ENCODE data around the gene PHKB.

Gene PHKB

GRCh38 chr16:47565454-47565853, 104.3 kb downstream of the PHKB start:
- in situ Hi-C loops (cut with HindIII; ENCODE audit: low sequenced_read_pairs): no loop called here

DNA sequence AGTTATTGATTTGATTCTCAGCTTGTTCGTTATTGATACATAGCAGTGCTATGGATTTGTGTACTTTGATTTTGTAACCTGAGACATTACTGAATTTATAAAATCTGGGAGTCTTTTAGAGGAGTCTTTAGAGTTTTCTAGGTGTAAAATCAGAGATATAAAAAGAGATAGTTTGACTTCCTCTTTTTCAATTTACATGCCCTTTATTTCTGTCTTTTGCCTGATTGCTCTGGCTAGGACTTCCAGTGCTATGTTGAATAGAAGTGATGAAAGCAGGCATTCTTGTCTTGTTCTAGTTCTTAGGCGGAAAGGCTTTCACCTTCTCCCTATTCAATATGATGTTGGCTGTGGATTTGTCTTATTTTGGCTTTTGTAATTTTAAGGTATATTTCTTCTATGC, 106.2 kb downstream of the PHKB start:
- in situ Hi-C loops (cut with HindIII; ENCODE audit: low sequenced_read_pairs): no loop called here

DNA sequence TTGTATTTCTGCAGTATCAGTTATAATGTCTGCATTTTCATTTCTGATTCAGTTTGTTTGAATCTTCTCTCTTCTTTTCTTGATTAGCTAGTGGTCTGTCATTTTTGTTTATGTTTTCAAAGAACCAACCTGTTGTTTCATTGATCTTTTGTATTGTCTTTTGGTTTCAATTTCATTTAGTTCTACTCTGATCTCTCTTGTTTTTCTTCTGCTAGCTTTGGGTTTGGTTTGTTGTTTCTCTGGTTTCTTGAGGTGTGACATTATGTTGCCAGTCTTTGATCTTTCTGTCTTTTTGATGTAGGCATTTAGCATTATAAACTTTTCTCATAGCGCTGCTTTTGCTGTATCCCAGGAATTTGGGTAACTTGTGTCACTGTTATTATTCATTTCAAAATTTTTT, 107.2 kb downstream of the PHKB start:
- in situ Hi-C loops (cut with HindIII; ENCODE audit: low sequenced_read_pairs): no loop called here

DNA sequence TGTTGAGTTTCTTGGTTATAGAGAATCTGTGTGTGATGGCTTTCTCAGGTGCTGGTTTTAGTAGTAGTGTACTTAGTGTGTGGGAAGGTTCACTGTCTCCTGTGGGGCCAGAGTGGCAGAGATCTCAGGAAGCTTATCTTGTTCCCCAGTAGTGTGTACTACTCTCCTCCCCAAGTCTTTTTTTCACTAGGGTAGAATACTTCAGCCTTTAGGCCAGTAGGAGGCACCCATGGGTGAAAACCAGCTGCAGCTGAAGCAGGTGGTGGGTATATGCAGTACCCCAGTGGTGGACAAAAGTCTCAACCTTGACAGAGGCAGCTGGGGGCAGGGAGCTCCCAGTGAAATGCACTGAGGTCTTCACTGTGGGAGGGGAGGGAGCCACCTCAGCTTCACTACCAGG, 109.9 kb downstream of the PHKB start:
- in situ Hi-C loops (cut with HindIII; ENCODE audit: low sequenced_read_pairs): no loop called here

DNA sequence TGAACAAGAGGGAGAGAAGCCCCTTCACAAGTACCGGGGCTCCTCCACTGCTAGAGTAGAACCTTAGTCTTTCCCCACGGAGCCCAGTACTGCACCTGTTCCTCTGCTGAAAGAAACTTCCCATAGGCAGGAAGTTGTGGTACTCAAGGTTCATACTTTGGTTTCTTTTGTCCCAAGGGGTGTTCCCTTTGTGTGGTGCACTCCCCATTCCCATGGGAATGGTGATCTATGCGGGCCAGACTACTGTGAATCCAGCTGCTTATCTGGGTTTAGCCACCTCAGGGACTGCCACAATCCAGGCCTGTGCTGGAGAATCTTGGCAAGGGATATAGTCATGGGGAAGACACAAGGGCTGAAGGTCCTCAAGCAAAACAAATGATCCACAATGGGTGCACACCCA, 110.6 kb downstream of the PHKB start:
- in situ Hi-C loops (cut with HindIII; ENCODE audit: low sequenced_read_pairs): no loop called here

DNA sequence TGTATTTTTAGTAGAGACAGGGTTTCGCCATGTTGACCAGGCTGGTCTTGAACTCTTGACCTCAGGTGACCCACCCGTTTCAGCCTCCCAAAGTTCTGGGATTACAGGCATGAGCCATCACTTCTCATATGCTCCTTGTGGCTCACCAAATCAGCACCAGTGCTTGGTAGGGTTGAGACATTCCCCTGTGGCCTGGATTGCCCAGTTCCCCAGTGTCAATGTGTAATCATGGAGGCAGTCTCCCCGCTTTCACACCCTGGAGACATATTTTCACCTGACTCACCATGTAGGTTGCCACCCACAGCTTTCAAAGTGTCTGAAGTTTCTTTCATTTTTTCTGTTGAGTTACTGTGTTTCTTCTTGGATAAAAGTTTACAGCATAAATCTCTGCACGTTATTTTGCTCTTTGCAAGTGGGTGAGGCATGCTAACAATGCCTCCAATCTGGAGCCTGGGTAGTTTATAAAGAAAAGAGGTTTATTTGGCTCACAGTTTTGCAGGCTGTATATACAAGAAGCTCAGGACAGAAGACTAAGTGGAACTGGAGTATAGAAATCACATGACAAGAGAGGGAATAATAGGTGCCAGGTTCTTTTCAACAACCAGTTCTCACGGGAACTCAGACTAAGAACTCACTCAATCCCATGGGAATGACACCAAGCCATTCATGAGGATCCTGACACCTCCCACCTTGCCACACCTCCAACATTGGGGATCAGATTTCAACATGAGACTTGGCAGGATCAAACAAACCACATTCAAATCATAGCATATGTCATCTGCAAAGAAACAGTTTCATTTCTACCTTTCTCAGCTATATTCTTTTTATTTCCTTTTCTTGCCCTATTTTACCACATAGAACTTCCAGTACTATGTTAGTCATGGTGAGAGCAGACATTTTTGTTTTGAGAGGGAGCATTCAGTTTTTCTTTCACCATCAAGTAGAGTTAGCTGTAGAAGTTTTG, 113.2 kb downstream of the PHKB start:
- in situ Hi-C loops (cut with HindIII; ENCODE audit: low sequenced_read_pairs): no loop called here

GRCh38 chr16:47577029-47577428, 115.9 kb downstream of the PHKB start:
- in situ Hi-C loops (cut with HindIII; ENCODE audit: low sequenced_read_pairs): no loop called here

DNA sequence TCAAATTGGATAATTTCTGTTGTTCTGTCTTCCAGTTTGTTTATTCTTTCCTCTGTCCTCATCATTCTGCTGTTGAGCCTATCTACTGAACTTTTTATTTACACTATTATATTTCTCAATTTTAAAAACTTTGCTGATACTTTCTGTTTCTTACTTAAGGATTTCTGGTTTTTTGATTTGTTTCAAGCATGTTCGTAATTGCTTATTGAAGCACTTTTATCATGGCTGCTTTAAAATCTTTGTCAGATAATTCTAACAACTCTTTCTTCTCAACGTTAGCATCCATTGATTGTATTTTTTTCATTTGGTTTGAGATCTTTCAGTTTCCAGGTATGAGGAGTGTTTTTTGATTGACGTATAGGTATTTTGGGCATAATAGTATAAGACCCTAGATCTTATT, 116.9 kb downstream of the PHKB start:
- in situ Hi-C loops (cut with HindIII; ENCODE audit: low sequenced_read_pairs): no loop called here

DNA sequence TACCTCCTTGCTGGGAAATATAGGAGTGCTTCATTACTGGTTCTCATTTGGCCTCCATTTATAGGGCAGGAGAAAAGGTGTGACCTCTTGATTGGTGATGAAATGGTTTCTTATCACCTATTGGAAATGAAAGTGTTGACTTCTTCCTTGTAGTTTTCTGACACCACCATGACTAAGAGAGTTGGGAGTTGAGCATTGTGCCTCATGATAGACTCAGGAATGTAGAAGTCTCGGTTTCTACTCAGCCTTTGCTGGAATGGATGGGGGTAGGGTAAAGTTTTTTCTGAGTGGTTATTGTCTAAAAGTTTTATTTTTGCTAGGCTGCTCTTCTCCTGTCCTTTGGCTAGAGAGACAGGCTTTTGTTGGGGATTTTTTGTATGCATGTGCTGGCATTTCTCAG, 117.4 kb downstream of the PHKB start:
- in situ Hi-C loops (cut with HindIII; ENCODE audit: low sequenced_read_pairs): no loop called here

- in situ Hi-C loops (cut with HindIII; ENCODE audit: low sequenced_read_pairs): no loop called here
Observed at GRCh38 chr16:47581114-47581513, 120.0 kb downstream of the PHKB start.

DNA sequence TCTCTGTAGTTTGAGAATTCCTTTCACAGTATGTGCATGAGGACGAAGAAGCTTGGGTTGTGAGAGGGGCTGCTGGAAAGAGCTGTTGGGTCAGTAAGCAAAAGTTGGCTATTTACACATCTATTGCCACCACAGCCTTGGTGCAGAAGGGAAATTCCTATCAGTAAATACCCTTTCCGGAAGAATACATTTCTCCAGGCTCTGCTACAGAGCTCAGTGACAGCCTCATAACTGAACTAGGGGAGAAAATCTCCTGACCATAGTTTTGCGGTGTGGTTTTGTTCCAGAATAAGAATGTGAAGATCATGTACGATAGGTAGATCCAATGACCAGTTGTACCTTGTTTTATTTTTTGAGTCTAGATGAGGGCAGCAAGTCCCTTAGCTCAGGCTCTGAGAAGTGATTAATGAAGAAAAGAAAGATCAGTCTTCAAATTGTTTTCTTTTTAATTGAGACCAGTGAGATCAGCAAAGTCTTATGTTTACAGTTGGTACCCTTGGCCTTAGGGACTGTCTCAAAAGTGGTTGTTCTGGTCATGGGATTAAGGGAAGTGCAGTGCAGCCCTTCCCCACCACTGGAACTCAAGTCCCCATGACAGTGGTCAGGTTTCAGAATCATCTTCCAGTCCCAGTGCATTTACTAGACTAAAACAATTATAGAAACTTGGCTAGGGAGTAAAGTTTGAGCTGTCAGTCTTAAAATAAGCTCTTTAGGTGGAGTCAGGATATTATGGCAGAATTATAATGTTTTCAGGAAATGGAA, 123.5 kb downstream of the PHKB start:
- in situ Hi-C loops (cut with HindIII; ENCODE audit: low sequenced_read_pairs): no loop called here

DNA sequence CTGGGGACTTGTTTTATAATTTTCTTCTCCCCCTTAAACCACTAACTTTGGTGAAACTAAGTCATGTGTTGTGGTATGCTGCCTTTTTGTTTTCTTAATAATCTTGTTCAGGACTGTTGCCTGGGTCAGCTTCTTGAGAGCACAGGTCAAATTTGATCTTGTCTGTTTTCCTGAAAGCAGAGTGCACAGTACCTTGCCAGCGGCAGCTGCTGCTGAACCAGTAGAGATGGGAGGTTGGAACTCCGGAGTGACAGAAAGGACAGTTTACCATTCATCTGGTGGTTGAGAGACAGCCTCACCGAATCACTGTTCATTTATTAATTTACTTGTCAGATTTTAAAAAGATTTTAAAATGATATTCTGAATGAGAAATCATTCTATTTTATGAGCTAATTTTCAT, 125.0 kb downstream of the PHKB start:
- in situ Hi-C loops (cut with HindIII; ENCODE audit: low sequenced_read_pairs): no loop called here

DNA sequence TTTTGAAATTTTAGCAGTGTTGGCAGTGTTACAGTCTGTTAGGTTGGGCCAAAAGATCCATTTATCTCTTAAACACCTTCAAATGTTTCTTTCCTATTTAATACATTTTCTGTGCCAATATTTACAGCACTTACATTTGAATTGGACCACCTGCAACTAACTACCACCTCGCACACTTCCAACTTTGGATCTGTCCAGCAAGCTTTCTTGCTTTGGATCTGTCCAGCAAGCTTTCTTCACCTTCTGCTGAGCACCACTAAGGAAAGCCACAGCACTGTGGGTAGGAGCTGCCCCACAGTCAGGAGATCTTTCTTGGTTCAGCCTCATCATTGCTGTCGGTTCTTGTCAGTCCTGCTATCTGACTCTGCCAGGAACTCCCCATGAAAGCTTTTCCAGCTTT, 129.3 kb downstream of the PHKB start:
- in situ Hi-C loops (cut with HindIII; ENCODE audit: low sequenced_read_pairs): no loop called here

- in situ Hi-C loops (cut with HindIII; ENCODE audit: low sequenced_read_pairs): no loop called here
Observed at GRCh38 chr16:47592232-47592631, 131.1 kb downstream of the PHKB start.

- in situ Hi-C loops (cut with HindIII; ENCODE audit: low sequenced_read_pairs): no loop called here
Observed at GRCh38 chr16:47599512-47599911, 138.4 kb downstream of the PHKB start.

DNA sequence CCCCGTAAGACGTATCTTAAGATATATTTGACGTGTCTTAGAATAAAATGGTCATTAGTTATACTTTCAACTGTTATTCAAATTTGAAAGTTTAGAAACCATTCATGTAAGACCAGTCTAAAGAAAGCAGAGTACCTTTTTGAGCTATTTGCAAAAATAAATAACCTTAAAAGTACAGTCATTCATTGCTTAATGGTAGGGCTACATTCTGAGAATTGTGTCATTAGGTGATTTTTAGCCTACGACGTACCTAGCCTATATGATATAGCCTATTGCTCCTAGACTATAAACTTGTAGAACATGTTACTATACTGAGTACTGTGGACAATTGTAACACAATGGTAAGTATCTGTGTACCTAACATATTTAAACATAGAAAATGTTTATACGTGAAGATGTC, 139.2 kb downstream of the PHKB start:
- in situ Hi-C loops (cut with HindIII; ENCODE audit: low sequenced_read_pairs): no loop called here

DNA sequence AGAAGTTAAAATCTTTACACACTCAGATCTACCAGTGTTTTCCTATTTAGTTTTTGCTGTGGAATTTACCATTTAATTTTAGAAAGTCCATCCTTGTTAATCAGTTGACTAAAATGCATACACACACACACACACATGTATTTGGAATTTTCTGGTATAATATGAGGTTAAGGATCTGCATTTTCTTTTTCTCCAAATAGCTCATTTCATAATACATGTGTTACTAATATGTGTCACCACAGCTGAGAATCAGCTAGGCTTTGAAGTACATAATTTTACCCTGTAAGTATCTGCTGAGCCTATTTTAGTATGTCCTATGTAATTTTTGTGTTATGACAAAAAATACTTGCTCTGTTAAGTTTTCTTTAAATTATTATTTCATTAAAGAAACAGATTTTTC, 143.2 kb downstream of the PHKB start:
- in situ Hi-C loops (cut with HindIII; ENCODE audit: low sequenced_read_pairs): no loop called here

DNA sequence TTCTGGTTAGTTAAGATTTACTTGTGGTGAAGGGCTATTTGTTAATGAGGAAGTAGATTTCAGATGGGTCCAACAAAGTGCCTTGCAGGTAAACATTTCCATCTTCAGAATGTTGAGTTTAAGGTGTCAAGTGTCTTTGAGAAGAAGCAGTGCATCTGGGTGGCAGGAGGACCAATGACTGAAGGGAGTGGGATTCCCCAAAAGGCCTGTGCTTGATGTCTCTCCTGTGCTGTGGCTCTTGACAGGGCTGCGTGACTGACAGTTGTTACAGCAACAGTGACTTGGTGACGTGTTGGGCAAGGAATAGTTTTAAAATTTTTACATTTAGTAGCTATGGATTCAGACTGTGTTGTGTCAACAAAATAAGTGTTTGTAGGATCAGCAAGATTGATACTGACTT, 149.9 kb downstream of the PHKB start:
- in situ Hi-C loops (cut with HindIII; ENCODE audit: low sequenced_read_pairs): no loop called here

- in situ Hi-C loops (cut with HindIII; ENCODE audit: low sequenced_read_pairs): no loop called here
Observed at GRCh38 chr16:47611848-47612493, 150.8 kb downstream of the PHKB start.

DNA sequence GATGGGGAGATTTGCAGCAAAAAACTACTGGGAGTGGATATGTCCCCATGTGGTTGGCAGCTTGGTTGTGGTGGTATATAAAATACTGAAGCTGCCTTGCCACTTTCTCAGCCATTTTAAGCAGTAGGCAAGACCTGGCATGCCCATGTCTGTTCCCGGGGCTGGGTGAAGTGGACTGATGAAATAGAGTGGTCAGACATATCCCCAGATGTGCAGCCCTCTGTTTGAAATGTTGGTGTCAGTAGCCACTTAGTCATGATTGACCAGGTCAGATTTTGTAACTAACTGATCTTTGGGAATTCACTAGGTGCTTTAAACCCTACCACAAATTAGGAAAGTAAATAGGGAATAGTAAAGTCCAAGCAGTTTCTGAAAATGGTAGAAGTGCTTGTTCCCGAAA, 151.6 kb downstream of the PHKB start:
- in situ Hi-C loops (cut with HindIII; ENCODE audit: low sequenced_read_pairs): no loop called here

GRCh38 chr16:47613251-47613650, 152.1 kb downstream of the PHKB start:
- in situ Hi-C loops (cut with HindIII; ENCODE audit: low sequenced_read_pairs): no loop called here

- in situ Hi-C loops (cut with HindIII; ENCODE audit: low sequenced_read_pairs): no loop called here
Observed at GRCh38 chr16:47617732-47618131, 156.6 kb downstream of the PHKB start.

All from DLD1 (cell line).